MG63 (cell line): ENCODE measurements around the gene COLEC12. TPM values are rescaled to one million over a fixed set of nuclear protein-coding genes. Genes with fewer than 3 reads are reported as not detected.
A peak's percentile ranks its signal among the peaks of the same experiment; 100 is the strongest.

Experiments used
- DNase-seq: peaks from one replicate; pipeline ENCODE4 v3.0.0-alpha.2; 2020
- H3K27me3 ChIP-seq: fragments of 250-450 bp; sonication (Bioruptor Pico); 2 replicates; pipeline ENCODE4 v1.5.1; 2020; ENCODE audit warnings: mild to moderate bottlenecking, moderate library complexity
- H3K36me3 ChIP-seq: fragments of 250-450 bp; sonication (Bioruptor Pico); 2 replicates; pipeline ENCODE4 v1.5.1; 2020; ENCODE audit warnings: mild to moderate bottlenecking, moderate library complexity
- H3K4me3 ChIP-seq: fragments of 250-450 bp; sonication (Bioruptor Pico); 2 replicates; pipeline ENCODE4 v1.5.1; 2020; ENCODE audit warnings: mild to moderate bottlenecking, moderate library complexity
- H3K9me3 ChIP-seq: fragments of 250-450 bp; sonication (Bioruptor Pico); 2 replicates; pipeline ENCODE4 v1.5.1; 2020; ENCODE audit warnings: mild to moderate bottlenecking, moderate library complexity
- total RNA-seq: library from RNA; depleted of rRNA; stranded (reverse); fragments of >200 nt; shearing (Covaris generic); gene quantifications from 2 replicates; pipeline ENCODE4 v1.2.3, GENCODE V29; 2014; ENCODE audit warnings: low replicate concordance

Gene COLEC12
- total RNA-seq, 1 experiment from 2014 or later, result 27.4 TPM

DNA sequence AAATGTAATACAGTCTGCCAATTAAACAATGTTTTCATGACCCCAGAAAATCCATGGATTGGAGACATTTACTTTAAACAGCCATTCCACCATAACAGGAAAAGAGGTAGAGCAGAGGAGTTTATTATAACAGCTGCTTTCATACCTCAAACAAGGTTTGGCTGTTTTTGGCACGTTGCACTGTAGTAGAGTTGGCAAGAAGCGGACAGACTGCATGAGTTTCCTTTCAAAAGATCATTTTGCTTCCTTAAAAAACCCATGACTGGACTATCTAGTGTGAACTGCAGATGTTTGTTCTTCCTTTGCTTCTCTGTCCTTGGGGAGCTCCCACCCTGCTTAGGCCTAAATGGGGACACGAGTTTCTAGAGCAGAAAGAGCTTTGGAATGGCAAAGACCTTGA, 124.2 kb downstream of the COLEC12 start:
- H3K4me3 ChIP-seq, result no peak overlapping the region
- DNase-seq, result peak; percentile 61
- H3K36me3 ChIP-seq, result no peaks in the 10 kb centered on the region
- H3K9me3 ChIP-seq, result no peaks in the 10 kb centered on the region
- no peaks in the 10 kb centered on the region for H3K27me3 ChIP-seq

DNA sequence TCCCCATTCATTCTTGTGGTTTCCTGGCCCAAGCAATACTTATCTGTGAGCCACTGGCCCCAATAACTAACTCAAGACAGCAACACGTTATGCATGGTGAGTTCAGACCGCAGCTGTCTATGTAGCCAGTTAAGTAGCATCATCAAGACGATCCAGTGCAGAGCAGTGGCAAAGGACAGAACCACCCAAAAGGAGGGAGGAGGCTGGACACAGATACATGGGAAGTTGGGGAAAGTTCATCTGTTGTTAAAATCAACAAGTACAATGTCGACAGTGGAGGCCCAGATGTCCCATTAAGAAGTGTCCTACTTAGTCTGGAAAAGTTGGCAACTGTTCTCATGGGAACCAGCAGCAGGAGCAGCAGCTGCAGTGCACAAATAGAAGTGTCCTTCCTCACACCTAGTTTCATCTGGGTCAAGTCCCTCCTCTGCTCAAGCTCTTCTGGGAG, 125.8 kb downstream of the COLEC12 start:
- H3K9me3 ChIP-seq, result no peaks in the 10 kb centered on the region
- DNase-seq, result no peak
- no peaks in the 10 kb centered on the region for H3K36me3 ChIP-seq
- H3K27me3 ChIP-seq, result no peaks in the 10 kb centered on the region
- H3K4me3 ChIP-seq, result no peak overlapping the region

DNA sequence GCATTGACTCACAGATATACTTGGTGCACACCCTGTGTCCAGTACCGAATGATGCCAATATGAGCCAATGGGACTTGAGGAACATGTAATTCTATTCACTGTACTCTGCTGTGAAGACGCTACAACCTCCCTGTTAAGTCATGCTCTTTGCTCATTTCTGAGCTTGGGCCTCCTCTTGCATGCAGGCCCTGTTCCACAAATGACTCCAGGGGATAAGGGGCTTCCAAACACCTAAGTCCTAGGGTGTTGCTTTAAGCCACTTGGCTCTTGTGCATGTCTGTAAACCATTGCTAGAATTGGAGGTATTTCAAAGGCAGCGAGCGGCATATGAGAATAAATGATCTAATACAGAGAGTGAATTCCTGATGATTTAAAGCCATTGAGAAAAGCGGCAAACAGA, 126.7 kb downstream of the COLEC12 start:
- Histone ChIP-seq H3K4me3 (no peak overlapping the region), H3K27me3 (no peaks in the 10 kb centered on the region), H3K36me3 (no peaks in the 10 kb centered on the region), H3K9me3 (no peaks in the 10 kb centered on the region)
- no peak for DNase-seq

DNA sequence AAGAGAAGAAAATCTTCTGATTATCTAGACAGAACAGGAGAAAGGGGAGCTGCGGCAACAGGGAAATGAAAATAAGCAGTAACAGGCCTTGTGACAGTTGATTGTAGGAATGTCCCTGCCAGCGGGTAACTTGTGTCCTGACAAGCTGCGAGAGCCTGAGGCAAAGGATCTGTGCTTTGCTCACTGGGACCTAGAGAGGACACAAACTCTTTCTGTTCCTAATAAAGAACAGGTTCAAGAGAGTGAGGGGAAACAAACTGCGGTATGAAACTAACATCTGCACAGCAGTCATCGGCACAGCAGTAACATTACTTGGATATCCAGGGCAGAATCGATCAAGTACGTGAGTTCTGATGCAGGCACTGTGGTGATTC, 128.9 kb downstream of the COLEC12 start:
- H3K27me3 ChIP-seq, result no peaks in the 10 kb centered on the region
- no peaks in the 10 kb centered on the region for H3K36me3 ChIP-seq
- H3K9me3 ChIP-seq, result no peaks in the 10 kb centered on the region
- no peak overlapping the region for H3K4me3 ChIP-seq
- no peak for DNase-seq

DNA sequence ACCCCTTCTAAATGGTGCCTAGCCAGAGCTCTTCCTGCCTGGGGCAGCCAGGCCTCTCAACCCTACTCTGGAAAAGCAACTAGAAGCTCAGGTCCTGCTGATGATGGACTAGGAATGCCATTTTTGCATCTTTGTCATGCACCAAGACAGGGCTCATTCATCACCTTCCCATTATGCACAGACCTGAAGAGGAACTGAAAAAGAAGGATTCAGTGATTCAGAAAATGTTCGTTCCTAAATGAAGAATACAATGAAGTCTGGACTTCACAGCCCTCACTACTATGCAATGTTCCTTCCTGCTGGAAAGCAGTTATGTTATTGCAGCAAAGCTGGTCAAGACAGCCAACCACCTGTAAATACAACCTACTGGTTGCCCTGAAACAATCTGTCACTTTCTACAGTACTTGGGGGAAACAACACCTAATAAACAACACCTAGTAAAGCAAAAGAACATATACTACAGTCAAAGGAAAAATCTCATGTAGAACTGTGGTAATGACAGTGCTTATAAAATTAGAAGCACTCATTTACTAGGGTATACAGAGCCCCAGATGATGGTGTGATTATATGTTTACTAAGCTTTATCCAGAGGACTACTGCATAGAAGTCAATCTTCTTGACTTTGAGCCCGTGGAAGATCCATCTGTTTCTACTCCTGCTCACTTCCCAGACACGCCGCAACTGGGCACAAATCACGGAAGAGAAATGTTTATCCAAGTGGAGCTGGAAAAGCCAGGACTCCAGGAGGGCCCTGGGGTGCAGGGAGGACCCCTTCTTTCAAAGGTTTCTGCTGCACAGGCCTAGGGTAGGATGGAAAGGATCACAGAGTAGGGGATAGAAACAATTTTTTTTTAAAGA, 129.5 kb downstream of the COLEC12 start:
- Histone ChIP-seq H3K4me3 (no peak overlapping the region), H3K9me3 (no peaks in the 10 kb centered on the region), H3K27me3 (no peaks in the 10 kb centered on the region), H3K36me3 (no peaks in the 10 kb centered on the region)
- DNase-seq, result no peak

DNA sequence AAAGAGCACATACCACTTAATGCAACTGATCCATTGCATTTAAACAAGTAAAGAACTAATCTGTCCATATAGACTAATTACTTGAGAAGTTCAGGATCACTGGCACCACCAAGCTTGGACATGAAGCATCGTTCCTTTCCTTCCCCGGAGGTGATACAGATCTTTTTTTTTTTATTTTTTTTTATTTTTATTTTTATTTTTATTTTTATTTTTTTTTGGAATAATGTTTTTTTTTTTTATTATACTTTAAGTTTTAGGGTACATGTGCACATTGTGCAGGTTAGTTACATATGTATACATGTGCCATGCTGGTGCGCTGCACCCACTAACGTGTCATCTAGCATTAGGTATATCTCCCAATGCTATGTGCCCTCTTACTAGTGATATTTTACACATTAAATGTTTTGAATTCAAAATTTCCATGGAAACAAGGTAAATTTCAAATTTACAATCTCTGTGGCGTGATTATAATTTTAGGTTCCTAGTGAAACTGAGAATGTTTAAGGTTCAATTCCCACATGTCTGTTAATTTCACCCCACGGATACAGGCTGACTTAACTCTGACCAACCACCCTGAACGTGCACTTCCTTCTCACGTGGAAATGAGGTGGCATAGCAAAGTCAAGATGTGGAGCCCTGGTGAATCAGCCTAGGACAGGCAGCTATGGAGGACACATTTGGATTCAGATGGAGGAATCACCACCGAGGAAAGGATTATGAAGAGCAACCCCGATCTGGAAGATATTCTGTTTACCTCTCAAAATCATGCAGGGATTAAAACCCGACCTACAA, 131.1 kb downstream of the COLEC12 start:
- no peaks in the 10 kb centered on the region for H3K27me3 ChIP-seq
- H3K36me3 ChIP-seq, result no peaks in the 10 kb centered on the region
- H3K4me3 ChIP-seq, result no peak overlapping the region
- H3K9me3 ChIP-seq, result no peaks in the 10 kb centered on the region
- DNase-seq, result no peak

DNA sequence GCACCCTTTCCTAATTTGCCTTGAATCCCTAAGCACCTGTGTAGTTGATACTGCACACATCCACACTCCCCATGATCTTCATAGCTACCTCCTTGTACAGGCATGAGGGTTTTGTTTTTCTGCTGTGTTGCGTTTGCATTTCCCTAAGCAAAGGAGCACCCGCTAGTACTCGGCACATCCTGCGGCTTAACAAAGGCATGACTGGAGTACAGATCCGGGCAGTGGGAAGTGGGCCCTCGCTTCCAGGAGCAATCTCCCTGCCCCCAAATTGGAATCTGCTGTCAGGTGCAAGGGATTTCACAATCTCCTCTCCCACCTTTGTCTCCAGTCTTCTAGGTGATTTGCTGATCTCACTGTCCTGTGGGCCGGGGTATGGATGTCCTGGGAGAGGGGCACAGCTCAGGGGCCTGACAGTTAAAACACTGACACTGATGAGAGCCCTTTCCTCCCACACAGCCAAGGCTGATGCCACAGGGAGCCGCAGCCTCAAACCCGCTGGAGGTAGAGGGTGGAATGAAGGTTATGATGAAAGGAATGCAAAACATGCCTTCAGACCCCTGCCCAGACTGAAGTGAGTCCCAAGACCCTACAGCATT, 133.9 kb downstream of the COLEC12 start:
- Histone ChIP-seq H3K9me3 (no peaks in the 10 kb centered on the region), H3K36me3 (no peaks in the 10 kb centered on the region), H3K4me3 (no peak overlapping the region), H3K27me3 (no peaks in the 10 kb centered on the region)
- no peak for DNase-seq

DNA sequence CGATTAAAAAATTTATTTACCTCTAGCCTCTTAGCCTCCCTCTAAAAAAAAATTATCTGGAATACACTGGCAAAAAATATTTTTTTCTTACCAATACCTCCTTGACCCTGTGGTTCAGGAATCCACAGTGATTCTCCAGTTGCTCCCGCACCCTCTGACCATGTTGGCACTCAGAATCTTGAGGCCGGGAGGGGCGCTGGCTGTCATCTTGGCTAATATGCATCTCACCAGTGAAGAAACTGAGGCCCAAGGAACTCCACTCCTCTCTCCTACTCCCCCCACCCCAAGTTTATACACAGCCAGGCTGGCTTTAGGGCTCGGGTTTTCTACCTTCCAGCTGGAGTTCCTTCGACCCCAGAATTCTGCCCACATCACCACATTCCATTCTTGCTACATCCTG, 134.8 kb downstream of the COLEC12 start:
- H3K9me3 ChIP-seq, result no peaks in the 10 kb centered on the region
- no peaks in the 10 kb centered on the region; the same call in 1 of the 2 replicates for H3K36me3 ChIP-seq
- H3K4me3 ChIP-seq, result no peak overlapping the region
- DNase-seq, result no peak
- no peaks in the 10 kb centered on the region for H3K27me3 ChIP-seq

DNA sequence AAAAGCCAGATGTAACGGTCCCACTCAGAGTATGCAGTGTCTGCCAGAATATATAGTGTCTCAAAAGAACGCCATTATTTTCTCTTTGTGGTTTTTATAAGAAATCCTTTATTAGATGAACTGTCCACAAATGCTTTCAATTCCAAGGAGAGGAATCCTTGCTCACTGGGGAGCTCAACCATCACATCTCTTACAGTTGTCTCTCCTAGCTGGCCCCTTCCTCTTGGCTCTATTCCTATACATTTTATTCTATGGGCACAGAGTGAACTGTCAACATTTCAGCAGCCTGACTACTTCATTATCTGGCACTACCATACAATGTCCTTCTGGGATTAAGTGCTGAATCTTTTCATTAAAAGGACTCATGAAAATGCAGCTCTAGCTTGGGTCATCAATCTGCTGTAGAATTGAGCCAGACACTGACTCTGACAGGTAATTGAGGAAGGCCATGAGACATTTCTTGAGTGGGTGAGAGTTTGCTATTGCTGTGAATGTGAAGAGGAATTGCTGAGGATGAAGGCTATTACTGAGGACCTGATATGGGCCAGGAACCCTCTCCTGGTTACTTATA, 136.2 kb downstream of the COLEC12 start:
- H3K27me3 ChIP-seq, result no peaks in the 10 kb centered on the region
- H3K9me3 ChIP-seq, result no peaks in the 10 kb centered on the region
- DNase-seq, result no peak
- H3K36me3 ChIP-seq, result no peaks in the 10 kb centered on the region; the same call in 1 of the 2 replicates
- no peak overlapping the region for H3K4me3 ChIP-seq

DNA sequence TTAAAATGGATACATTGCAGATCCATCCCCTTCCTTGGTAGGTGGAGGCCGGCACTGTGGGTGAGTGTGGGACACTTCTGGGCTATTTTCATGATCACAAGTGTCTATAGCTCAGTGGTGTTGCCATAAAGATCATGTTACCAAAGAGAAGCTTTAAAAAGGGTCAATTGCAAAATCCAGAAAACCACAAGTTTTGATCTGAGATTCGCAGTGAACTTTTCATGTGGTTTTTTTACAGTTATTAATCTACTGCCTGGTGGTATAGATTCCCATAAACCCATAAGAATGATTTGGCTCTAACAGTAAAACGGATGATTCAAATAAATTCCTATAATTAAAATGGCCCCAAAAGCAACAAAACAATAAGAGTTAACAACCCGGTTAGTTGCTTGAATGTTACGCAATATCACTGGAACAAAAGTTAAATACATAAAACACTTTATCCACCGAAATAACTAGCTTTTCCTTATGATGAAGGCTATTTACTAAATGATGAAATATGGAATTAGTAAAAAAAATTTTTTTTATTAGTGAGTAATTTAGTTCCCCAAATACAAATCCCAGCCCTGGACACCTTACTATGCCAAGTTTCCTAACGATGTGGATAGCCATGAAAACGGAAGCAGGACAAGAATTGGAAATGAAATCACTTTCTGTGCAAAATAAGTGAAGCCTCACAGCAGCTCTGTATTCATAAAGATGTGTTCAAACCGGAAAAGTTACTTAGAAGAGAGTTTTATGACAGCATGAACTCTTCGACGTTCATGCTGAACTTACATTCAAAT, 137.0 kb downstream of the COLEC12 start:
- H3K36me3 ChIP-seq, result no peaks in the 10 kb centered on the region; the same call in 1 of the 2 replicates
- no peak overlapping the region for H3K4me3 ChIP-seq

DNA sequence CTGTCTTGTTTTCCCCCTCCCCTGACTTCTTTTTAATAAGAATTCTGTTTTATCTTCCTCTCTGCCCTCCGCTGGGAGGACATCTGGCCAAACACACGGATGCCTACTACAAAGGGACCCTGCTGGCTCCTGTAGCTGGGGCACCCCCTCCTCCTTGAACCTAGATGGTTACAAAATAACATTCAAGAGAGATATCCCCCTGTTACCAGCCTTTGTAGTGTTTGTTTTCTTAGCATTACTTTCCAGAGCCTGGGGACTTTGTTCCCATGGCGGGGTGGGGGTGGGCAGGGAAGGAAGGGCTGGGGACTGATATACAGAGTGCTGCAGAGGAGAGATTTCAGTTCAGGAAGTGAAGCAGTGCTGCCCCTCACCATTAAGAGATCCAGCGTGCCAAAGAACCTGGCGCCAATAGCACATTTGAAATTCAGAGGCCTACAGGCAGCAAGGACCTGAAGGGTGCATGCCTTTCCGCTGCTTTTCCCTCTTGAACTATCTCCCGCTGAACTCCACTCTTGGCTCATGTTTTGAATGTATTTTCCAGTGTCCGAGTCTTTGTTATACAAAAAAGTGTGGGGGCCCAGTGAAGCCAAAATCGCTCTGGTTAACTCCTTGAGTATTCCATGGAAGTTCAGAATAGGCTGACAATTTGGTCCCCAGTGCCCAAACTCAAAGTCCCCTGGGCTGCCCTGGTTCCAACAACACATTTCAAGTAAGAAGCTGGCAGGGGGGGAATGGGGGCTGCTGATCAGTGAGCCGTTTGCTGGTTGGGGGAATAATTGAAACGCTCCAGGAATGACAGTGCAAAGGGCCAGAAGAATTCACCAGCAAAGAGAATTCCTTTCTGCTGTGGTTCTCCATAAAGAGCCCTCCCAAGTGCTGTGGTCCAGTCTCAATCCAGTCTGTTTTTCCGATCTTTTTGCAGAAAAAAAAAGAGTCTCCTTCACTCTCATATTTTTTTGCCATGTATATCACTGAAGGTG, 137.9 kb downstream of the COLEC12 start:
- Histone ChIP-seq H3K4me3 (no peak overlapping the region), H3K27me3 (no peaks in the 10 kb centered on the region)
- DNase-seq, result peak; percentile 61

More for the DNA sequence above, 137.0 kb downstream of the COLEC12 start:
- Histone ChIP-seq H3K9me3 (no peaks in the 10 kb centered on the region), H3K27me3 (no peaks in the 10 kb centered on the region)
- DNase-seq, result no peak

DNA sequence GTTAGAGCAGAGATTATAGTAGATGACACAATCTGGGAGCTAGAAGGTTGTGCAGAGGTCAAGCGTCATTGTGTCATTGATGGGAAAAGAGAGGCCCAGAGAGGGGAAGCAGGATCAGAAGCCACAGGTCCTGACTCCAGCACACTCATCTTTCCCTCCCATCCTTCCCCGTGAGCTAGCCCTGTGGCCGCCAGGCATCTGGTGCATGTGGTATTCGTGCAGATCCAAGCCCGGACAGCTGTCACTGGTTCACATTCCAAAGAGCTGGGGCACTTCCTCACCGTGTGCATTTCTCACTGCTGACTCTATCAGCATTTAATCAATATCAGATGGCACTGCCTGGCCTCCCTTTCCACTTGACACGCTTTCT, 138.6 kb downstream of the COLEC12 start:
- H3K36me3 ChIP-seq, result no peaks in the 10 kb centered on the region; the same call in 1 of the 2 replicates
- H3K27me3 ChIP-seq, result no peaks in the 10 kb centered on the region
- DNase-seq, result peak; percentile 94
- no peaks in the 10 kb centered on the region for H3K9me3 ChIP-seq
- H3K4me3 ChIP-seq, result no peak overlapping the region

More for the DNA sequence above, 137.9 kb downstream of the COLEC12 start:
- Histone ChIP-seq H3K36me3 (no peaks in the 10 kb centered on the region; the same call in 1 of the 2 replicates), H3K9me3 (no peaks in the 10 kb centered on the region)

DNA sequence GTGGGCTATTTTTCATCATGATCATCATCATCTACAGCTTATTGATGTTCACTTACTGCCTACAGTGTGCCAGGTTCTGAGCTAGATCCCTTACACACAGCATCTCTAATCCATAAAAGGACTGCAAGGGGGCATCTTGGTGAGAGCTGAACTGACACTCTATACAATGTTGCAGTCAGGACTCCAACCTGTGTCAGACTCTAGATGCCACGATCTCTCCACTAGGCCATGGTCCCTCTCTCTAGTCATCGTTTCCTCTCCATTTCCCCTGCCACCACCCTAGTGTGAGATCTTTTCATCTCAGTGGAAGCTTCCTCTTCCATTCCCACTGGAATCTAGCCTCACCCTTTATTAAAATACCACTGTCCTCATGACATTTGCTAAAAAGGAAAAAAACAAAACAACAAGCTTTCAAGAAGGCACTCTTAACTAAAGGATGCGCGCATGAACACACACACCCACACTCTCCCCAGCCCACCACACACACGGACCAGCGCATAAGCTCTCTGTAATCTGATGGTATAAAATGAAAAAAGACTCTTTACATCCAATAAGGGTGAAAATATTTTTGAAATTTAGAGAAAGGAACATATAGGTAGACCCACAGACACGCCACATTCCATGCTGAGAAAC, 139.3 kb downstream of the COLEC12 start:
- H3K36me3 ChIP-seq, result no peaks in the 10 kb centered on the region; the same call in 1 of the 2 replicates
- no peak for DNase-seq

DNA sequence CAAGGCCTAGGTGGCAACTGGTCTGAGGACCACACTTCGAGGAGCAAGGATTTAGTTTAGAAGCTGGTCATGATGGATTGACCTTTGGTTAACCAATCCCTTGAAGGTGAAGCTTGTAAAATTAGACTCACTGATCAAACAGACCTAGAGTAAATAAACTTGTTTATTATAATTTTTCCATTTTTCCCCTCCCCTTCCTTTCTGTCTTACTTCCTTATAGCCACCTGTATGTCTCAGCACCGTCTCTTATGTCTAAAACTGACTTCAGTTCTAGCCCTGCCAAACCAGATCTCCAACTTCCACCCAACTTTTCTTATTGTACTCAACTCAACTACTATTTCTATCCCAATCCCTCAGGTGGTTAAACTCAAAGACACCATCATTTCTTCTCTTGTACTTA, 139.8 kb downstream of the COLEC12 start:
- Histone ChIP-seq H3K27me3 (no peaks in the 10 kb centered on the region), H3K9me3 (no peaks in the 10 kb centered on the region), H3K36me3 (no peaks in the 10 kb centered on the region; the same call in 1 of the 2 replicates), H3K4me3 (no peak overlapping the region)
- DNase-seq, result no peak

More for the DNA sequence above, 139.3 kb downstream of the COLEC12 start:
- Histone ChIP-seq H3K4me3 (no peak overlapping the region), H3K9me3 (no peaks in the 10 kb centered on the region), H3K27me3 (no peaks in the 10 kb centered on the region)

DNA sequence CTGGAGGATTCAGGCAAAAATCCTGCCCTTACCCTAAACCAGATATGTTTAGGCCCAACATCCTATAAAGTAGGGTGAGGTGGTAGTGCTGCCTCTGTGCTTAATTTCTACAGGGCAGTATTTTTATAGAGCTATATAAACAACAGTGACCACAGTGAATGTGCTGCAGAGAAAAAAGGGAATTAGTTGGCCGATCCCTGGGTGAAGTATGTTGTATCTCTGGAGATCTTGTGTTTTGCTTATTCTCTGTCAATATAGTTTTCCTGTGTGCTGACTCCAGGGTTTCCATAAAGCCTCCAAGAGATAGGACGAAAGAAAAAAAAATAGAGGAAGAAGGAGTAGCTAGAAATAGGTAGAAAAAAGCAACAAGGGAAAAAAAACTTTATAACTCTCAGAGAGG, 143.7 kb downstream of the COLEC12 start:
- no peak for DNase-seq
- Histone ChIP-seq H3K27me3 (no peaks in the 10 kb centered on the region), H3K36me3 (no peaks in the 10 kb centered on the region; the same call in 1 of the 2 replicates), H3K4me3 (no peak overlapping the region), H3K9me3 (no peaks in the 10 kb centered on the region)
